K562 (cell line): ENCODE data around the gene ZKSCAN8. TPM values are rescaled to one million over a fixed set of nuclear protein-coding genes. Genes with fewer than 3 reads are reported as not detected.
A peak's percentile ranks its signal among the peaks of the same experiment; 100 is the strongest.

ENCODE experiments used
- CTCF ChIP-seq, 3 experiments: IDR thresholded peaks in 2 of 3; conservative IDR thresholded peaks in 1 of 3; 2 replicates each; pipeline ENCODE4 v1.5.1; 2011 to 2012; ENCODE audit warnings: low read length in 3 of 3, mild to moderate bottlenecking in 3 of 3, control low read depth in 2 of 3, improper control_type of control experiment in 1 of 3, inconsistent platforms in 1 of 3, low read depth in 1 of 3, mixed read lengths in 1 of 3, moderate library complexity in 1 of 3; ENCODE audit not compliant: insufficient read depth in 2 of 3
- LCOR ChIP-seq: sonication (generic); formaldehyde crosslinking; IDR thresholded peaks from 2 replicates; pipeline ENCODE4 v1.8.0; 2022; ENCODE audit warnings: mild to moderate bottlenecking, missing genetic modification reagents
- LEF1 ChIP-seq: fragments of 450-650 bp; IDR thresholded peaks from 2 replicates; pipeline ENCODE4 v1.6.1; 2016; ENCODE audit warnings: mild to moderate bottlenecking
- SMARCA5 ChIP-seq: fragments of 450-650 bp; IDR thresholded peaks from 2 replicates; pipeline ENCODE4 v1.6.1; 2016
- THRAP3 ChIP-seq: fragments of 450-650 bp; IDR thresholded peaks from 2 replicates; pipeline ENCODE4 v1.6.1; 2016; ENCODE audit warnings: mild to moderate bottlenecking, inconsistent platforms, borderline replicate concordance
- ZBTB7A ChIP-seq: IDR thresholded peaks from 2 replicates; pipeline ENCODE4 v1.6.1; 2011; ENCODE audit warnings: low read depth, mild to moderate bottlenecking, low read length, moderate library complexity, borderline replicate concordance; ENCODE audit not compliant: control insufficient read depth
- polyA plus RNA-seq, 8 experiments: library from polyadenylated mRNA; depleted of rRNA in 4 of 8; stranded (reverse) in 5 of 8; unstranded in 3 of 8; fragments of >200 nt; fragmentation: Nextera tagmentation in 2 of 8; fragmentation: Illumina TruSeq in 1 of 8; extraction: Ambion mirVana in 2 of 8; extraction: Trizol in 1 of 8; gene quantifications; 2 replicates each; pipeline versions ENCODE4 v1.2.1 to v1.2.3, GENCODE V29; 2011 to 2014; ENCODE audit warnings: inconsistent platforms in 1 of 8, missing spikeins in 1 of 8
- total RNA-seq, 7 experiments: library from RNA; depleted of rRNA in 6 of 7; stranded (reverse); fragments of >200 nt in 6 of 7; fragmentation: Illumina TruSeq in 2 of 7; extraction: Trizol in 2 of 7; gene quantifications; 2 replicates each; pipeline versions ENCODE4 v1.2.1 to v1.2.3, GENCODE V29; 2011 to 2021; ENCODE audit warnings: low replicate concordance in 1 of 7
- TF ChIP-seq, protein P1 (sequence below): fragments of 250-450 bp; sonication (Bioruptor Pico); IDR thresholded peaks from 2 replicates; pipeline ENCODE4 v1.9.0; 2021; ENCODE audit warnings: mild to moderate bottlenecking, inconsistent platforms
- TF ChIP-seq, protein P2 (sequence below): fragments of 450-650 bp; IDR thresholded peaks from 2 replicates; pipeline ENCODE4 v1.7.0; 2016; ENCODE audit warnings: borderline replicate concordance

ZKSCAN8 gene
- total and polyA plus RNA-seq, 9 of the 15 experiments (the other 6 are each of a cell fraction or from before 2014, with no cell fraction given) = 3.3 to 37.7 (median 21.7) TPM

DNA sequence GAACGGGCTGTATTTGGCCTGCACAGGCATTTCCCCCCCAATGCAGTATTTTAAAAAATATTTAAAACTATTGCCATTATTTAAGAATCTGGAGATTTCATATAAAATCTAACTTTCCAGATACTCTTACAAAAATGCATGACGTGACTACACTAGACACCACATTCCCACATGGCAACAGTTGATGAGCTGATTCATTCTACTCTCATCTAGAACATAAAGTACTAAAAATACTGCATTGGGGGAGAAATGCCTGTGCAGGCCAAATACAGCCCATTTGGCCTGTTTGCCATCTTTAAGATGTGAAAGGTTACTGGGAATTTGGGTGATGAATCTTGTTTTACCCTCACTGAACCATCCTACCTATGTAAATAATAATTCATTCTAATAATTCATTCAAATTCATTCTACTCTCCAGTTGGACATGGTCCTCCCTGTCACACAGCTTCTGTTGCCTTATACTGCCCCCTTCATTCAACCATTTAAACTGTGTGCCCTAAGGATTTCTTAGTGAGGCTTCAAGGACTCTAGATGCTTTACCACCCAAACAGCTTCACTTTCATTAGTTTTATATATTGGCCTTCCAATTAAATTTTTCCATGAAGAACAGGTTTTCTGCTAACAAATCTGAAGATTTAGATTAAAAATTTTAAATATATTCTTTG lies 24.2 kb upstream of the ZKSCAN8 start (continued):
- TF ChIP-seq, protein P1, sequence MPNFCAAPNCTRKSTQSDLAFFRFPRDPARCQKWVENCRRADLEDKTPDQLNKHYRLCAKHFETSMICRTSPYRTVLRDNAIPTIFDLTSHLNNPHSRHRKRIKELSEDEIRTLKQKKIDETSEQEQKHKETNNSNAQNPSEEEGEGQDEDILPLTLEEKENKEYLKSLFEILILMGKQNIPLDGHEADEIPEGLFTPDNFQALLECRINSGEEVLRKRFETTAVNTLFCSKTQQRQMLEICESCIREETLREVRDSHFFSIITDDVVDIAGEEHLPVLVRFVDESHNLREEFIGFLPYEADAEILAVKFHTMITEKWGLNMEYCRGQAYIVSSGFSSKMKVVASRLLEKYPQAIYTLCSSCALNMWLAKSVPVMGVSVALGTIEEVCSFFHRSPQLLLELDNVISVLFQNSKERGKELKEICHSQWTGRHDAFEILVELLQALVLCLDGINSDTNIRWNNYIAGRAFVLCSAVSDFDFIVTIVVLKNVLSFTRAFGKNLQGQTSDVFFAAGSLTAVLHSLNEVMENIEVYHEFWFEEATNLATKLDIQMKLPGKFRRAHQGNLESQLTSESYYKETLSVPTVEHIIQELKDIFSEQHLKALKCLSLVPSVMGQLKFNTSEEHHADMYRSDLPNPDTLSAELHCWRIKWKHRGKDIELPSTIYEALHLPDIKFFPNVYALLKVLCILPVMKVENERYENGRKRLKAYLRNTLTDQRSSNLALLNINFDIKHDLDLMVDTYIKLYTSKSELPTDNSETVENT (CRISPR knock-in tag) = no peak
- TF ChIP-seq CTCF (IDR thresholded peaks at IDR 0.05 in 2 of 3, conservative IDR thresholded peaks at IDR 0.05 in 1 of 3; ENCODE audit: insufficient read depth in 2 of 3, low read depth in 1 of 3, low read length in 3 of 3) (peak in 2 of 3 experiments; percentile 13 to 45; a peak in 2 of 6 replicates), ZBTB7A (no peak), THRAP3 (no peak), LCOR (CRISPR knock-in tag) (no peak), SMARCA5 (no peak), LEF1 (no peak)
- TF ChIP-seq, protein P2, sequence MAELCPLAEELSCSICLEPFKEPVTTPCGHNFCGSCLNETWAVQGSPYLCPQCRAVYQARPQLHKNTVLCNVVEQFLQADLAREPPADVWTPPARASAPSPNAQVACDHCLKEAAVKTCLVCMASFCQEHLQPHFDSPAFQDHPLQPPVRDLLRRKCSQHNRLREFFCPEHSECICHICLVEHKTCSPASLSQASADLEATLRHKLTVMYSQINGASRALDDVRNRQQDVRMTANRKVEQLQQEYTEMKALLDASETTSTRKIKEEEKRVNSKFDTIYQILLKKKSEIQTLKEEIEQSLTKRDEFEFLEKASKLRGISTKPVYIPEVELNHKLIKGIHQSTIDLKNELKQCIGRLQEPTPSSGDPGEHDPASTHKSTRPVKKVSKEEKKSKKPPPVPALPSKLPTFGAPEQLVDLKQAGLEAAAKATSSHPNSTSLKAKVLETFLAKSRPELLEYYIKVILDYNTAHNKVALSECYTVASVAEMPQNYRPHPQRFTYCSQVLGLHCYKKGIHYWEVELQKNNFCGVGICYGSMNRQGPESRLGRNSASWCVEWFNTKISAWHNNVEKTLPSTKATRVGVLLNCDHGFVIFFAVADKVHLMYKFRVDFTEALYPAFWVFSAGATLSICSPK = no peak
